HG02981 (cell line): ENCODE data around the gene TPBG.

ENCODE experiments used
- ATAC-seq: cut with Tn5 transposase; IDR thresholded peaks from one replicate; pipeline ENCODE4 v1.9.1; 2021; ENCODE audit warnings: mild to moderate bottlenecking, moderate library complexity; ENCODE audit not compliant: unreplicated experiment

TPBG gene, protein sequence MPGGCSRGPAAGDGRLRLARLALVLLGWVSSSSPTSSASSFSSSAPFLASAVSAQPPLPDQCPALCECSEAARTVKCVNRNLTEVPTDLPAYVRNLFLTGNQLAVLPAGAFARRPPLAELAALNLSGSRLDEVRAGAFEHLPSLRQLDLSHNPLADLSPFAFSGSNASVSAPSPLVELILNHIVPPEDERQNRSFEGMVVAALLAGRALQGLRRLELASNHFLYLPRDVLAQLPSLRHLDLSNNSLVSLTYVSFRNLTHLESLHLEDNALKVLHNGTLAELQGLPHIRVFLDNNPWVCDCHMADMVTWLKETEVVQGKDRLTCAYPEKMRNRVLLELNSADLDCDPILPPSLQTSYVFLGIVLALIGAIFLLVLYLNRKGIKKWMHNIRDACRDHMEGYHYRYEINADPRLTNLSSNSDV

DNA sequence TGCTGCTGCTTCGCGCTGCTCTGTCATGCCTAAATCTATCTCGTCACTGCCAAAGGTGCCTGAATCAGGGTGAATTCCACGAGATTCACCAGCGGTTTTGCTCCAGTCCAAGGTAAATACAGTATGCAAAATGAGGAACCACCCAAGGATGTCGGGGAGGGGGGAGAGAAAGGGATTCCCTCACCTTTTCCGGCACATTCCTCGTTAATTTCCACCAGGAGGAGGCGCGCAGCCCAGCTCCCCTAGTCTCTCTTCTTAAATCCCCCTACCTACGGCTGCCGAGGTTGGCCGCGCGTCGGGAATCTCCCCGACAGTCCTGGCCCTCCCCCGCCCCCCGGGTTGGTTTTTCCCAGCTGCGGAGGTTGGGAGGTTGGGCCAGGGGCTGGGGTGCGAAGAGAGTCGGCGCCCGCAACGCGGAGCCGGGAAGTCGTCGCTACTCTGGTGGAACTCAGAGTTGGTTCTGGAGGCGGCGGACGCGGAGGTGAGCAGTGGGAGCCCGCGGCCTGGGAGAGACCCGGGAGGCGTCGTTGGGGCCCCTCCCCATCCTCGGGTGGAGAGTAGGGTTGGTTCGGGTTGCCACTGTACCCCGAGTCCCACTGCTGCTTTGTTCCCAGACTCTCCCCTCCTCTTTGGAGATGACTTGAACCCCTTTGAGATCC lies at the start of gene TPBG:
TSS of gene TPBG (plus strand) at position 390 of the 659 bp plus-strand sequence. CDS start 1,145 bp downstream, outside the sequence.
- no peak for ATAC-seq

DNA sequence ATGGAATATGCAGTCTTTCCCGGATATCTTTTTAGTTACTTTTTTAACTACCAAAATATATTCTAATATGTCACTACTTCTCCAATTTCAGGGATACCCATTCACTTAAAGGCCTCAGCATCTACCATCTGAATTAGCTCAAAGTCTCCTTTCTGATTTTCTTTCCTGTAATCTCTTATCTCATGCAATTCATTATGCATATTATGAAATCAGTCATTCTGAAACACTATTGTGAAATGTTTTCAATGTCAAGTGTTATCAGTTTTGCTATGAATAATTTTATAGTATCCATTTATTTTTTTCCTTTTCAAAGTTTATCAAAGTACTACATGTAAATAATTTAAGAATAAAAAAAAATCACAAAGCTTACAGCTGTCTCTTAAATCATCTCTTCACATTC lies 41.2 kb upstream of the TPBG start:
- ATAC-seq, result no peak

DNA sequence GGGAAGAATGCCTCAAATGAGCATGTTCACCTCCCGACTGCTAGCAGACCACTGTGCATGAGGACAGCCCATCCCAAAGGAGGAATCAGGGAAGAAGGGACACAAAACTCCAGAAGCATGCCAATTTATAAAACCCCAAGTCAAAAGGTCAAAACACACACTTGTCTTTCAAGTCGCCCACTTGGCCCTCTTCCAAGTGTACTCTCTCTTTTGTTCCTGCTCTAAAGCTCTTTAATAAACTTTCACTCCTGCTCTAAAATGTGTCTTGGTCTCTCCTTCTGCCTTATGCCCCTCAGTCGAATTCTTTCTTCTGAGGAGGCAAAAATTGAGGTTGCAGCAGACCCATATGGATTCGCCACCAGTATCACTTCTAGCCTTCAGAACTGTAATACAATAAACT lies 33.9 kb upstream of the TPBG start:
- no peak for ATAC-seq

DNA sequence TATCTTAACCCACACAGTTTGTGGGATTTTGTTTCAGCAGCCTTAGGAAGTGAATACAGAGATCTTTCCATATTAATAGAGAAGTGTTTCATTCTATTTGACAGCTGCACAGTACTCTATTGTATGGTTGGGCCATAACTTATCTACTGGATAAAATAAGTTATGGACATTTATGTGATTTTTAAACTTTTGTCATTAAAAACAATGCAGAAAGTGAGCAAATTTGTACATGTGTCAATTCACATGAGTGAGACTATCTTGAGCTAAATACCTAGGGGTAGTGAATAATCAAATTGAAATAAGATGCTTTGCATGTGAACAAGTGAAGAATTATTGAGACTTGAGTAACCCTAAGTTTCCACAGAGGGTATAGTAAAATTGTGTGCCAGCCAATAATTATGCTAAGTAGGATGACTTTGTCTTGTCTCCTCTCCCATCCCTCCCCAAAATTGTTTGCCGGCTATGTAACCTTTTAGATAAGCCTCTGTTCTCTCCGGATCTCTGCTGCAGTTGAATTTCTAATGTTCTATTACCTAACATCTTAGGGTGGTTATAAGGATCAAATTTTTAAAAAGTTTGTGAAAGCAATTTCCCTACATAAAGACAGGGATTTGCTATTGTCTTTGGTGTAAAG lies 33.3 kb upstream of the TPBG start:
- ATAC-seq, result no peak

DNA sequence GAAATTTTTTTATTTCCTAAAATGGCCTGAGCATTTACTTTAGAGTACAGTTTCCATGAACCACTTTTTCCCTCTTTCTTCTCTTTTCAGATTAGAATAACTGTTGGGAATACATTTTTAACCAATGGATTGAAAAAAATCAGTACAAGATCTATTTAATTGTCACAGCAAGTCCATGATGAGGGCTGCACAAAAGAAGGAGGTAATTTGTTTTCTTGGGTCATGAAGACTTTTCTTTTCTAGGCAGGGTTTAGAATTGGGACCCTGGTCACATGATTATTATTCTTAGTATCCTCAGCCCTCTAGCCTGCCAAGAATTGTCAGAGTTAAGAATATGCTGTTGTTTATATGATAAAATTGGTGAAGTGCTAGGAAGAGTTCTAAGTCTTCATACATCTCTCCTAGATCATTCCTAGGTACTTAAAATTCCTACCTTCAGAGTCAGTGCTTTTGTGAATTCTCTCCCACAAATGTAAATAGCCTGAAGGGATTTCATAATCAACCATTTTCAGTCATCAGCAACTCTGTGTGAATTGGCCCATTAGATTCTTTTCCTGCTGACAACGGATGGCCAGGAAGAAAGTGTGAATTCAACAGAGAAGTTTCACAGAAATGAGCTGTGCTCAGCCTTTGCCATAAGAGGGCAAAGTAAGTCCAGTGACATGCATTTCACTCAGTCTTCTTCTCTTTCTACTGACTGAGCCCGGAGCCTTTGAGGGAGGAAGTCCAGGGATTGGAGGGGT lies 32.4 kb upstream of the TPBG start:
- no peak for ATAC-seq

DNA sequence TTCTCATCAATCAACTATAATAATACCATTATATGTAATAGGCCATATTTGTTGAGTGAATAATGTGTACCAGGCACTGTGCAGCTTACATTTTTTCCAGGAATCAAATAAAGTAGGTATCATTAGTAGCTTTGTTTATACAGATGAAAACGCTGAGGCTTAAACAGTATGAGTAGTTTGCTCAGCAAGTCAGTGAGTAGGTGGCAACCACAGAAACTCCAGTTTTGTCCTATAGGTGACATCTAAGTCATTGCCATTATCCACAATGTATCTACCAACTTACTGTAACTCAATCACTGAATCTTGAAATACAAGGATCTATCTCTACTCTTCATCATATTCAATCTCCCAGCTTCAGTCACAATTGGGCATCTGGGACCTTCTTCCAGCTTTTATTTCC lies 29.8 kb upstream of the TPBG start:
- no peak for ATAC-seq

DNA sequence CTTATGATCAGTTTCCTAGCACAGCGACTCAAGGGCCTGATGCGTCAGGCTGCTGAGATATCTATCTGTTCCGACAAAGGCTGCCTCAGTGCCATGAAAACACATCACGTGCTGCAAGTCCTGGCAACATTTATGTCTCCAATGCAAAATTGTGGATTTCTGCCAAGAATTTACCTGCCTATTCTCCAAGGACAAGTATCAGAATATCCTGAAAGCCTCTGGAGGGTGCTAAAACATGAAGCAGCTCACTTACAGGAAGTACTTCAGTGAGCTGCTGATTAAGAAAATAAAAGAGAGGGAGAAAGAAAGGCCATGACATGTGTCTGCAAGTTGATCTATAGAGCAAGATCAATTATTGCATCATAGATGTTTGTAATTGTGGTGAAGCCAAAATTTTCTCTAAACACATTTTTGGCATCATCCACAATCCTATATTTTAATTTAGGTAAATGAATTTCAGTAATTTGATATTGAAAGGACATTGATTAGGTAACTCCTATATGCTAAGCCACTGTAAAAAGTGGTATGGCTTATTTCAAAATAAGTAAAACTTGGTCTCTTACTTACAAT lies 25.8 kb upstream of the TPBG start:
- ATAC-seq, result no peak

DNA sequence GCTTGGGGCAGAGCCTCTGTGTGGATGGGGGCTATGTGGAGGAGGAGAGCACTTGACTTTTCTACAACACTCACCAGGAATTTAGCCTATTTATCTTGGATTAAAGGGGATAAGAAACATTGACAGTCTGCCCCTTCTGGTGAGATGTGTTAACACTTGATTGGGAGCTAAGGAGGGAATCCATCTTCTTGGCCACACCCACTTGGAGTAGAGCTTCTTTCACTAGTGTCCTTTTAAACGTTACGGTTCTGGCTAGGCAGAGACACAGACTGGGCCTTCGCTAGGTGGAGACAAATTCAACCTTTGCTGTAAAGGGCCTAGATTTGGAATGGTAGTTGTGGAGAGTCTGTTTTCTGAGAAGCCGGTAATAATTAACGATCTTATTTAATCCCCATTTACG lies 15.5 kb upstream of the TPBG start:
- ATAC-seq, result no peak

DNA sequence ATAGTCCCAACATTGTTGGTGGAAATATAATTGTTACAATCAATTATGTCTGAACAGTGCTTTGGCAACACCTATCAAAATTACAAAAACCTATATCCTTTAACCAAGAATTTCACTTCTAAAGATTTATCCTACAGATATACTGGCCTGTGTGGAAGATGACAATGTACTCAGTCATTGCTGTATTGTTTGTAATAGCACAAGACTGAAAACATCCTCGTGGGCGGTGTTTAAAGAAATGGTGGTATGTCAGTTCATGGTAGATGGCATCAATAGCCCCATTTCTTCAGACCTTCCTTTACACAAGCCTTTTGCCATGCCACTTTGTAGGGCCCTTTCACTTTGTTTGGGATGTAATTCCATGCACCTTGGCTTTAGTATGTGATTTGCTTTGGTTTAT lies 9.8 kb upstream of the TPBG start:
- ATAC-seq, result no peak

DNA sequence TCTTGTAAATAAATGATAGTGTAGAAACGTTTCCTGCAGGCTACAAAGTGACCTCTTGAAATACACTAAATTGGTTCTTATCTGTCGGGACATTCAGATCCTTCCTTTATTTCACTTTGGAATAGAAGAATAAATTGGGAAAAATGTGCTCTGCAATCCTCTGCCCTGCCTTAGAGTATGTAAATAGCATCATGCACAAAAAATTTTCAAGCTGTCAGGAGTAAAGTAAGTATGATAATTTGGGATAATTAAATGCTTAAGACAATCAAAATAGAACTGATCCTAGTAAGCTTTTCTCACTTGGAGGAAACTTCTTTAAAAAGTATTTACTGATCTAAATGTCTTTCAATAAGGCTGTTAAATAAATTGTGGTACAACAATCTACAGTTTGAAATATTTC lies 3.1 kb upstream of the TPBG start:
- ATAC-seq, result no peak

DNA sequence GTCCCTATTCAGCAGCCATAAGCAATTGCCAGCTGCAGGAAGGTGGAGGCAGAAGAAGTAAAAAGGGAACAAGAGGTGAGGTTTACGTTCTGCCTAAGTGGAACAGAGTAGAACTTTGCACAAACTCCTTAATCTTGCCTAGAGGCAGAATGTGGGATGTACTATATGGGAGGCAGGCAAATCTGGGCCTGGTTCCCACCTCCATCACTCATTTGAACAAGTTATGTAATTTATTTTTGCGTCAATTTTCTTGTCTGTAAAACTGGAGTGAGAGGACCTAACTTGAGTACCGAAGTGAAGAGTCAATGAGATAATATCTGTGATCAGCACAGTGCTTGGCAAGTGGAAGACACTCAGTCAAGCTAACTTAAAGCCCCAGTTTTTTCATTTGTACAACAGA lies 2.0 kb upstream of the TPBG start:
- ATAC-seq, result no peak

DNA sequence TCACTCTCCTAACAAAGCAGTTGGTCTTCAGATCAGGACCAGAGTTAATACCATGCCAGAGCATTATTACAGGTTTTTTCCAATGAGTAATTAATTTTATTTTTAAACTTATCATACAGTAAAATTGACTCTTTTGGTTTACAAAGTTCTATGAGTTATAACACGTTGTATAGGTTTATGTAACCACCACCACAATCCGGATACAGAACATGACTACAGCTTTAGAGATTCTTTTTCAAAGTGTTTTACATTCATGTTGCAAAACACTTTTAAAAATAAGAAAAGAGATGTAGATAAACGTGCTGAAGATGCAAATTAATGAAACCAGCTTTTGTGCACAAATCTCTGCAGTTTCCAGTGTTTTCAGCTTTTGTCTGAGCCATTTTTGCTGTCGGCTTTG lies 1.5 kb upstream of the TPBG start:
- ATAC-seq, result no peak

DNA sequence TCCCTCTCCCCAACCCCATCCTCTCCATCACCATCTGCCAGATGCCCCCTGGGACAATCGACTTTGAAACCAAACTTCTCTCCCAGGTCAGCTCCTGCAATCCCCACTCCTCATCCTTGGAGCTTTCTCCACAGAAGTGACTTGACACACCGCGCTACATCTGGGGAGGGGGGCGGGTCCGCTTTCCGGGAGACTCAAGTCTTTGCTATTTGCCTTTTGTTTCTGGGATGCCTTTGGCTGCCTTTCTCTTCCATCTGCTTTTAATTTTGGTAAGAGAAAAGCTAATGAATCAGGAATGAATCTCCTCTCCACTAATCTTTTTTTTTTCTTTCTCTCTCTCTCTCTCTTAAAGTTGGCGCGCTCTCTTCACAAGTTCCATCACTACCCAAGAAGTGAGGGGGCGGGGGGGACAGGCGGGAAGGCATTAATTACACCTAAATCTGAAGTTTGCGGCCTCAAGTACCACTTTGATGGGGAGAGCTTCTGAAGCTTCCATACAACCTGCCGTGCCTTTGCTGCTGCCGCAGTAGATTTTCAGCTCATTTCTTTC lies 664 bp upstream of the TPBG start:
- ATAC-seq, result no peak

DNA sequence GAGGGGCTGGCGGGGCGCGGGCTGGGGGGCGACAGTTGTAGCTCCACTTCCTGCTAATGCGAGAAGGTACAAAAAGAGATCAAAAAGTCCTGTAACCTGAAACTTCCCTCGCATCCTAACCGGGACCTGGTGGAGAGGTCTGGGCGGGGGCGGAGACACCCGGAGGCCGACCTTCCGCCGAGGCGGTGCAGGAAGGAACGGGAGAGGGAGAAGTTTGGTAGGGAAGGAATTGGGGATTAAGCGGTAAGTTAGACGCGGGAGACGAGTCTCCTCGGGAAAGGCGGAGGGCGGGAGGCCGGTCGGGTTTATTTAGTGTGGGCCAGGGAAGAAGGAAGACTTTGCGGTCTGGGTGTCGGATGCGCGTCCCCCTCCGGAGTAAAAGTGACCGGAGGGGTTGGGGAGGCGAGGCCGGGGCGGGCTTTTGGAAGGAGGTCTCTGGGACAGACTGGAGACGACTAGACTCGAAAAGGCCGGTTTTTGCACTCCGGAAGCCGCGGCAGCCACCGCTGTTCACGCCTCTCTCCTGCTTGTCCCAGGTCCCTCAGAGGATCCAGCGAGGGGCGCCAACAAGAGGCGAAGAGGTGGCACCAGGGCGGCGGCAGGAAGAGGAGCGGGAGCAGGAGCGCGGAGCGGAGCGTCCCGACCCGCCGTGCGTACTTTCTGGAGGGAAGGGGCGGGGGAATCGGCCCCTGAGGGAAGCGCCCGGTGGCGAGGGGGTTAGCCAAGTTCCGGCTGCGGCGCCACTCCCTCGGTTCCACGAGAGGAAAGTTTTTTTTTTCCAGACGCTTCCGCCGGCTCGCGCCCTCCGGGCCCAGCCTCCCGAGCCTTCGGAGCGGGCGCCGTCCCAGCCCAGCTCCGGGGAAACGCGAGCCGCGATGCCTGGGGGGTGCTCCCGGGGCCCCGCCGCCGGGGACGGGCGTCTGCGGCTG lies 734 bp downstream of the TPBG start:
- no peak for ATAC-seq

DNA sequence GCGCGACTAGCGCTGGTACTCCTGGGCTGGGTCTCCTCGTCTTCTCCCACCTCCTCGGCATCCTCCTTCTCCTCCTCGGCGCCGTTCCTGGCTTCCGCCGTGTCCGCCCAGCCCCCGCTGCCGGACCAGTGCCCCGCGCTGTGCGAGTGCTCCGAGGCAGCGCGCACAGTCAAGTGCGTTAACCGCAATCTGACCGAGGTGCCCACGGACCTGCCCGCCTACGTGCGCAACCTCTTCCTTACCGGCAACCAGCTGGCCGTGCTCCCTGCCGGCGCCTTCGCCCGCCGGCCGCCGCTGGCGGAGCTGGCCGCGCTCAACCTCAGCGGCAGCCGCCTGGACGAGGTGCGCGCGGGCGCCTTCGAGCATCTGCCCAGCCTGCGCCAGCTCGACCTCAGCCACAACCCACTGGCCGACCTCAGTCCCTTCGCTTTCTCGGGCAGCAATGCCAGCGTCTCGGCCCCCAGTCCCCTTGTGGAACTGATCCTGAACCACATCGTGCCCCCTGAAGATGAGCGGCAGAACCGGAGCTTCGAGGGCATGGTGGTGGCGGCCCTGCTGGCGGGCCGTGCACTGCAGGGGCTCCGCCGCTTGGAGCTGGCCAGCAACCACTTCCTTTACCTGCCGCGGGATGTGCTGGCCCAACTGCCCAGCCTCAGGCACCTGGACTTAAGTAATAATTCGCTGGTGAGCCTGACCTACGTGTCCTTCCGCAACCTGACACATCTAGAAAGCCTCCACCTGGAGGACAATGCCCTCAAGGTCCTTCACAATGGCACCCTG lies 1.6 kb downstream of the TPBG start:
- ATAC-seq, result no peak

DNA sequence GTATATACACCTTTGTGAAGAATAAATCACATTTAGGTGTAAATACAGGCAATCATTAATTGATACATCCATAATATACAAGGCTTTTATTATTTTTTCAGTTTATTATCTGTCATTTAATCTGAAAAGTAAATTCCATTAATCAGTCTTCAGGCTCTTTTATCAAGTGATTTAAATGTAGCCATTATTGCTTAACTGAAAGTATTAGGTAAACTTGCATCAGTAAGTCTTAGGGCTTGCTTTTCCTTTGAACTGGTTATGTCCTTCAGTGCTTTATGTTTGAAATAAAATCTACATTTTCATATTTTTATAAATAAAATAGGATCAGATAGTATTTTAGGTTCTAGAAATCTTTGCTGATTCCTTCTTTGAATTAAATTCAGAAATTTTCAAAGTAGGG lies 4.1 kb downstream of the TPBG start:
- no peak for ATAC-seq

DNA sequence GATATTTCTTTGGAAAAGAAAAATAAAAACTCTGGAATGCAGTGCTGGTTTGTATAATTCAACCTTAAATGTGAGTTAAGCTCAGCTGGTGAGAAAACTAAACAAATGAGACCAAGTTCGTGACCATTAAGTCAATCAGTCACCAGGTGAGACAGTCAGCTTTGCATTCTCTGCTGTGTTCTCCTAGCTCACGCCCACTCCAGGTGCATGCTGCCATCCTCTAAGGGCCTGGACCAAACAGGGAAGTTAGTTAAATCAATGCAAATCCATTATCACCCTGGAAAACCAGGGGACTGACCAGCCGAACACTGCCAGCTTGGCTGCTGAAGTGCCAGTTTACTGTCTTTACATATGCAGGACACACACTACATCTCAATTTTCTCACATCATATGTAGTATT lies 7.2 kb downstream of the TPBG start:
- ATAC-seq, result no peak

DNA sequence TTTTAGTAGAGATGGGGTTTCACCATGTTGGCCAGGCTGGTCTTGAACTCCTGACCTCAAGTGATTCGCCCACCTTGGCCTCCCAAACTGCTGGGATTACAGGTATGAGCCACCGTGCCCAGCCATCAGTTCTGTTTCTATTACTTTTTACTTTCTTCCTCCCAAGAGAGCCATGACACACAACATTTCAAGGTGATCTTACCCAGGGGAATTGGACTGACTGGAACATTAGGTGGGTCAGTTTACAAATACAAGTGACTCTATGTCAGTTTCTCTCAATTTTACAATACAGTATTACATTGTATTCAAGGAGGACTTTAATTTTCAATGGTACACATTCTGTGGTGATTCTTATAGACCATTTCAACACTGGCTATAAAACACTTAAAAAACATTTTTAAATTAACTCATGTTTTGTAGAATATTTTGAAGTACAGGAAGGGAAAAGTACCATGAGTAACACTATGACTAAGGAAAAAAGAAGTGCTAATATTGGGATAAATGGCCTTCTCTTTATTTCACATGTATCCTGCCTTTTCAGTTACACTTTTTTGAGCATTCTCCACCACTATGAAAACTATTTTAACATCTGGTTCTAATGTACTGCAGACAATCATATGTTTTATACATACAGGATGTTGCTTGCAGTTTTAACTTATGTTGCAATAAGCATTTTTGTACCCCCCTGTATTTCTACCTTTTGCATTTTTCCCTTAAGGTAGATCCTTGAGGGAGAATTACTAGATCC lies 8.4 kb downstream of the TPBG start:
- no peak for ATAC-seq
